ENCODE measurements around the gene KCNG2.

DNA sequence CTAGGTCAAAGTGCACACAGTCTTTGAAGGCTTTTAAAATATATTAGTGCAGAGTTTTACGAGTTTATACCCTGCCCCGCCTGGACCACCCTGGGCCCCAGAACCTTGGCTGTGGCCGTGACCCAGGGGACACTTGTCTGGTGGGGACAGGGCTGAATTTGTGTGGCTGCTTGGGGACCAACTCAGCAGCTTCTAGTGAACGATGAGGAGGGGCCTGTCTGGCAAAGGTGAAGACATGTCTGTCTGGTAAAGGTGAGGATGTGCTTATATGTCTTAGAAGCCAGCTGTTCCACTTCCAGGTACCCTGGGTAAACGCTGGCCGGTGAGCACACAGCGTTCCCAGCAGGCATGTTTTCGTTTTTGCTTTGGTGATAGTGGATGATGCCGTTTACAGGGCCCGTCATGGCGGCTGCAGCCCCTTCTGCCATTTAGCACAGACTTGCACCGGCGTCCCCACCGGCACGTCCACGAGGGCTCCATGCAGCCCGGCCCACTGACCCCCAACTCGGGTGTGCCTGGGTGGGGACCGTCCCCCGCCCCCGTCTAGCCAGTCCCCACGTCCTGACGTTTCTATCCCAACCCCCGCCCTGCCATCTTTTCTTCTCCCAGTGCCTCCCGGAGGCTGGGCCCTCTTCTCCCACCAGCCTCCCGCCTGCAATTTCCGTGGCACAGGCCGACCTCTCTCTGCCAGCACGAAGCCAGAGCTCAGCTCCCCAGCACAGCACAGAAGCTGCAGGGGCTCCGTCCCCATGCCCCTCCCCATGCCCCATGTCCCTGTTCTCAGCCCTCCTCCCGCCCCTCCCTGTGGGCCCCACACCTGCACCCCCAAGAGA lies 85.9 kb downstream of the KCNG2 start:
- TF ChIP-seq, protein P1, sequence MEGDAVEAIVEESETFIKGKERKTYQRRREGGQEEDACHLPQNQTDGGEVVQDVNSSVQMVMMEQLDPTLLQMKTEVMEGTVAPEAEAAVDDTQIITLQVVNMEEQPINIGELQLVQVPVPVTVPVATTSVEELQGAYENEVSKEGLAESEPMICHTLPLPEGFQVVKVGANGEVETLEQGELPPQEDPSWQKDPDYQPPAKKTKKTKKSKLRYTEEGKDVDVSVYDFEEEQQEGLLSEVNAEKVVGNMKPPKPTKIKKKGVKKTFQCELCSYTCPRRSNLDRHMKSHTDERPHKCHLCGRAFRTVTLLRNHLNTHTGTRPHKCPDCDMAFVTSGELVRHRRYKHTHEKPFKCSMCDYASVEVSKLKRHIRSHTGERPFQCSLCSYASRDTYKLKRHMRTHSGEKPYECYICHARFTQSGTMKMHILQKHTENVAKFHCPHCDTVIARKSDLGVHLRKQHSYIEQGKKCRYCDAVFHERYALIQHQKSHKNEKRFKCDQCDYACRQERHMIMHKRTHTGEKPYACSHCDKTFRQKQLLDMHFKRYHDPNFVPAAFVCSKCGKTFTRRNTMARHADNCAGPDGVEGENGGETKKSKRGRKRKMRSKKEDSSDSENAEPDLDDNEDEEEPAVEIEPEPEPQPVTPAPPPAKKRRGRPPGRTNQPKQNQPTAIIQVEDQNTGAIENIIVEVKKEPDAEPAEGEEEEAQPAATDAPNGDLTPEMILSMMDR (IDR thresholded peaks at IDR 0.05 in 2 of 3, conservative IDR thresholded peaks at IDR 0.05 in 1 of 3; ENCODE audit: control insufficient read depth in 2 of 3, extremely low read depth in 1 of 3, insufficient read depth in 1 of 3, low read depth in 3 of 3, low read length in 3 of 3) = no peak
- TF ChIP-seq, protein P2, sequence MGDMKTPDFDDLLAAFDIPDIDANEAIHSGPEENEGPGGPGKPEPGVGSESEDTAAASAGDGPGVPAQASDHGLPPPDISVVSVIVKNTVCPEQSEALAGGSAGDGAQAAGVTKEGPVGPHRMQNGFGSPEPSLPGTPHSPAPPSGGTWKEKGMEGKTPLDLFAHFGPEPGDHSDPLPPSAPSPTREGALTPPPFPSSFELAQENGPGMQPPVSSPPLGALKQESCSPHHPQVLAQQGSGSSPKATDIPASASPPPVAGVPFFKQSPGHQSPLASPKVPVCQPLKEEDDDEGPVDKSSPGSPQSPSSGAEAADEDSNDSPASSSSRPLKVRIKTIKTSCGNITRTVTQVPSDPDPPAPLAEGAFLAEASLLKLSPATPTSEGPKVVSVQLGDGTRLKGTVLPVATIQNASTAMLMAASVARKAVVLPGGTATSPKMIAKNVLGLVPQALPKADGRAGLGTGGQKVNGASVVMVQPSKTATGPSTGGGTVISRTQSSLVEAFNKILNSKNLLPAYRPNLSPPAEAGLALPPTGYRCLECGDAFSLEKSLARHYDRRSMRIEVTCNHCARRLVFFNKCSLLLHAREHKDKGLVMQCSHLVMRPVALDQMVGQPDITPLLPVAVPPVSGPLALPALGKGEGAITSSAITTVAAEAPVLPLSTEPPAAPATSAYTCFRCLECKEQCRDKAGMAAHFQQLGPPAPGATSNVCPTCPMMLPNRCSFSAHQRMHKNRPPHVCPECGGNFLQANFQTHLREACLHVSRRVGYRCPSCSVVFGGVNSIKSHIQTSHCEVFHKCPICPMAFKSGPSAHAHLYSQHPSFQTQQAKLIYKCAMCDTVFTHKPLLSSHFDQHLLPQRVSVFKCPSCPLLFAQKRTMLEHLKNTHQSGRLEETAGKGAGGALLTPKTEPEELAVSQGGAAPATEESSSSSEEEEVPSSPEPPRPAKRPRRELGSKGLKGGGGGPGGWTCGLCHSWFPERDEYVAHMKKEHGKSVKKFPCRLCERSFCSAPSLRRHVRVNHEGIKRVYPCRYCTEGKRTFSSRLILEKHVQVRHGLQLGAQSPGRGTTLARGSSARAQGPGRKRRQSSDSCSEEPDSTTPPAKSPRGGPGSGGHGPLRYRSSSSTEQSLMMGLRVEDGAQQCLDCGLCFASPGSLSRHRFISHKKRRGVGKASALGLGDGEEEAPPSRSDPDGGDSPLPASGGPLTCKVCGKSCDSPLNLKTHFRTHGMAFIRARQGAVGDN (IDR thresholded peaks at IDR 0.05) = no peak

Measured in GM12878 (cell line).